ENCODE results near the gene TRPM4.

TRPM4 gene

GRCh38 chr19:49243129-49243528 lies 85.5 kb downstream of the TRPM4 start:
- TF ChIP-seq CTCF (IDR thresholded peaks at IDR 0.05; ENCODE audit: low read depth, low read length, missing control alignments), result no peak
- no peak overlapping the region for H3K4me3 ChIP-seq (ENCODE audit: low read depth, low read length)
- DNase-seq (ENCODE audit: low read depth), result no peak

GRCh38 chr19:49243726-49244125 lies 86.1 kb downstream of the TRPM4 start:
- no peak for DNase-seq (ENCODE audit: low read depth)
- no peak for TF ChIP-seq CTCF (IDR thresholded peaks at IDR 0.05; ENCODE audit: low read depth, low read length, missing control alignments)
- H3K4me3 ChIP-seq (ENCODE audit: low read depth, low read length), result no peak overlapping the region

- no peak for DNase-seq (ENCODE audit: low read depth)
- no peak overlapping the region for H3K4me3 ChIP-seq (ENCODE audit: low read depth, low read length)
- no peak for TF ChIP-seq CTCF (IDR thresholded peaks at IDR 0.05; ENCODE audit: low read depth, low read length, missing control alignments)
Measured at GRCh38 chr19:49244256-49244655, 86.7 kb downstream of the TRPM4 start.

- no peak overlapping the region for H3K4me3 ChIP-seq (ENCODE audit: low read depth, low read length)
- DNase-seq (ENCODE audit: low read depth), result no peak
- no peak for TF ChIP-seq CTCF (IDR thresholded peaks at IDR 0.05; ENCODE audit: low read depth, low read length, missing control alignments)
Measured at GRCh38 chr19:49247676-49248075, 90.1 kb downstream of the TRPM4 start.

- no peak overlapping the region for H3K4me3 ChIP-seq (ENCODE audit: low read depth, low read length)
- no peak for DNase-seq (ENCODE audit: low read depth)
- TF ChIP-seq CTCF (IDR thresholded peaks at IDR 0.05; ENCODE audit: low read depth, low read length, missing control alignments), result no peak
Measured at GRCh38 chr19:49249933-49250332, 92.3 kb downstream of the TRPM4 start.

GRCh38 chr19:49255674-49256073 lies 98.1 kb downstream of the TRPM4 start:
- no peak for DNase-seq (ENCODE audit: low read depth)
- H3K4me3 ChIP-seq (ENCODE audit: low read depth, low read length), result no peak overlapping the region
- TF ChIP-seq CTCF (IDR thresholded peaks at IDR 0.05; ENCODE audit: low read depth, low read length, missing control alignments), result no peak

- H3K4me3 ChIP-seq (ENCODE audit: low read depth, low read length), result no peak overlapping the region
- no peak for TF ChIP-seq CTCF (IDR thresholded peaks at IDR 0.05; ENCODE audit: low read depth, low read length, missing control alignments)
- DNase-seq (ENCODE audit: low read depth), result no peak
Measured at GRCh38 chr19:49256691-49257090, 99.1 kb downstream of the TRPM4 start.

Data from GM12864 (cell line).